IMR-90 (cell line): ENCODE data around the gene UBA1. TPM values are rescaled to one million over a fixed set of nuclear protein-coding genes. Genes with fewer than 3 reads are reported as not detected.

Experiments used
- ATAC-seq: fragments of 200-7000 bp; cut with Tn5 transposase; 2 replicates; pipeline ENCODE4 v1.9.1; 2020; ENCODE audit warnings: low read depth, mild to moderate bottlenecking, moderate library complexity
- BruUV-seq: library from RNA; stranded (reverse); fragments of 400-500 nt; replicated peaks from 2 replicates; lab custom pipeline; 2021; lab: Mats Ljungman, UMichigan
- CTCF ChIA-PET: fragments of 300-600 bp; formaldehyde crosslinking; extraction: SDS; loops from one replicate; lab custom pipeline; 2021; ENCODE audit warnings: antibody characterized with exemption; lab: Yijun Ruan, JAX
- POLR2A ChIA-PET: fragments of 300-600 bp; sonication (Branson Sonifier 250); formaldehyde crosslinking; loops from one replicate; lab custom pipeline; 2022; ENCODE audit warnings: antibody characterized with exemption; ENCODE audit not compliant: unreplicated experiment; lab: Charles Lee
- DNase-seq: peaks from one replicate; pipeline ENCODE4 v3.0.0; 2013
- H2AFZ ChIP-seq: replicated peaks from 2 replicates; pipeline ENCODE3; 2013; ENCODE audit warnings: low read length, mild to moderate bottlenecking; ENCODE audit not compliant: poor library complexity
- H2AK5ac ChIP-seq: 2 replicates; pipeline ENCODE4 v1.6.1; 2013; ENCODE audit warnings: low read depth, low read length, inconsistent platforms
- H2AK9ac ChIP-seq: replicated peaks from 2 replicates; pipeline ENCODE3; 2013; ENCODE audit warnings: mild to moderate bottlenecking, low read depth, low read length, moderate library complexity; ENCODE audit not compliant: poor library complexity
- H2BK120ac ChIP-seq: 2 replicates; pipeline ENCODE4 v1.6.1; 2013; ENCODE audit warnings: low read depth, low read length, inconsistent platforms
- H2BK15ac ChIP-seq: 3 replicates; pipeline ENCODE4 v1.6.1; 2013; ENCODE audit warnings: low read depth, low read length, inconsistent platforms
- H2BK20ac ChIP-seq: 2 replicates; pipeline ENCODE4 v1.6.1; 2013; ENCODE audit warnings: low read depth, mild to moderate bottlenecking, inconsistent platforms, low read length, moderate library complexity
- H2BK5ac ChIP-seq: 2 replicates; pipeline ENCODE4 v1.6.1; 2013; ENCODE audit warnings: mild to moderate bottlenecking, low read depth, low read length, inconsistent platforms; ENCODE audit not compliant: poor library complexity, severe bottlenecking
- H3K14ac ChIP-seq: replicated peaks from 2 replicates; pipeline ENCODE4 v1.6.1; 2013; ENCODE audit warnings: low read depth, low read length, inconsistent platforms
- H3K18ac ChIP-seq: 2 replicates; pipeline ENCODE4 v1.6.1; 2013; ENCODE audit warnings: low read depth, low read length, control low read depth
- H3K23ac ChIP-seq: 2 replicates; pipeline ENCODE4 v1.6.1; 2013; ENCODE audit warnings: low read depth, low read length, inconsistent platforms
- H3K27ac ChIP-seq: 2 replicates; pipeline ENCODE4 v1.5.1; 2013; ENCODE audit warnings: mild to moderate bottlenecking, control low read depth, low read length; ENCODE audit not compliant: insufficient read depth
- H3K27me3 ChIP-seq: 2 replicates; pipeline ENCODE4 v1.6.1; 2013; ENCODE audit warnings: low read length; ENCODE audit not compliant: control insufficient read depth, insufficient read depth
- H3K36me3 ChIP-seq: 2 replicates; pipeline ENCODE4 v1.6.1; 2013; ENCODE audit warnings: low read length, mixed read lengths; ENCODE audit not compliant: control insufficient read depth, insufficient read depth
- H3K4ac ChIP-seq: 2 replicates; pipeline ENCODE4 v1.6.1; 2013; ENCODE audit warnings: low read depth, low read length, inconsistent platforms
- H3K4me1 ChIP-seq: 2 replicates; pipeline ENCODE4 v1.6.1; 2013; ENCODE audit warnings: low read length, mixed read lengths; ENCODE audit not compliant: control insufficient read depth, insufficient read depth
- H3K4me2 ChIP-seq: 2 replicates; pipeline ENCODE4 v1.6.1; 2013; ENCODE audit warnings: low read depth, mild to moderate bottlenecking, control low read depth, low read length, moderate library complexity
- H3K4me3 ChIP-seq: 2 replicates; pipeline ENCODE4 v1.5.1; 2013; ENCODE audit warnings: low read depth, mild to moderate bottlenecking, control low read depth, low read length, moderate library complexity; ENCODE audit not compliant: insufficient read depth
- H3K56ac ChIP-seq: 2 replicates; pipeline ENCODE4 v1.6.1; 2013; ENCODE audit warnings: low read length, inconsistent platforms; ENCODE audit not compliant: insufficient read depth; ENCODE audit errors: extremely low read depth
- H3K79me1 ChIP-seq, 2 experiments: 2 replicates each; pipeline ENCODE4 v1.6.1; 2013; ENCODE audit warnings: low read length in 2 of 2, inconsistent platforms in 1 of 2, low read depth in 1 of 2
- H3K9ac ChIP-seq: 2 replicates; pipeline ENCODE4 v1.6.1; 2013; ENCODE audit warnings: low read depth, low read length, control low read depth
- H3K9me1 ChIP-seq: 2 replicates; pipeline ENCODE4 v1.6.1; 2013; ENCODE audit warnings: low read length, inconsistent platforms; ENCODE audit not compliant: insufficient read depth
- H3K9me3 ChIP-seq: 2 replicates; pipeline ENCODE4 v1.6.1; 2013; ENCODE audit warnings: low read length; ENCODE audit not compliant: control insufficient read depth, insufficient read depth
- H4K20me1 ChIP-seq: 2 replicates; pipeline ENCODE4 v1.6.1; 2013; ENCODE audit warnings: low read length, inconsistent platforms; ENCODE audit not compliant: insufficient read depth
- H4K5ac ChIP-seq: 2 replicates; pipeline ENCODE4 v1.6.1; 2013; ENCODE audit warnings: mild to moderate bottlenecking, low read depth, low read length, control low read depth
- H4K8ac ChIP-seq, 2 experiments: 2 replicates each; pipeline ENCODE4 v1.6.1; 2013; ENCODE audit warnings: low read depth in 2 of 2, low read length in 2 of 2, control low read depth in 1 of 2, inconsistent platforms in 1 of 2
- H4K91ac ChIP-seq: 2 replicates; pipeline ENCODE4 v1.6.1; 2013; ENCODE audit warnings: low read depth, low read length, inconsistent platforms; ENCODE audit not compliant: insufficient read depth
- BHLHE40 ChIP-seq: fragments of 150-350 bp; IDR thresholded peaks from 2 replicates; pipeline ENCODE4 v1.6.1; 2016; ENCODE audit warnings: mild to moderate bottlenecking, low read depth, low read length
- CEBPB ChIP-seq: IDR thresholded peaks from 2 replicates; pipeline ENCODE4 v1.6.1; 2012; ENCODE audit warnings: low read depth, low read length, improper control_type of control experiment
- CHD1 ChIP-seq: IDR thresholded peaks from 2 replicates; pipeline ENCODE4 v1.6.1; 2012; ENCODE audit warnings: low read depth, low read length, improper control_type of control experiment
- FOS ChIP-seq: fragments of 150-350 bp; IDR thresholded peaks from 2 replicates; pipeline ENCODE4 v1.6.1; 2016; ENCODE audit warnings: low read depth, low read length
- MAFK ChIP-seq: IDR thresholded peaks from 2 replicates; pipeline ENCODE4 v1.6.1; 2012; ENCODE audit warnings: low read depth, low read length, improper control_type of control experiment
- MAZ ChIP-seq: IDR thresholded peaks from 2 replicates; pipeline ENCODE4 v1.6.1; 2012; ENCODE audit warnings: low read depth, mild to moderate bottlenecking, low read length, improper control_type of control experiment, moderate library complexity, borderline replicate concordance
- MXI1 ChIP-seq: IDR thresholded peaks from 2 replicates; pipeline ENCODE4 v1.6.1; 2012; ENCODE audit warnings: low read depth, mild to moderate bottlenecking, low read length, moderate library complexity, borderline replicate concordance
- NFE2L2 ChIP-seq: fragments of 150-350 bp; IDR thresholded peaks from 2 replicates; pipeline ENCODE4 v1.6.1; 2016; ENCODE audit warnings: low read depth, mild to moderate bottlenecking, low read length
- RAD21 ChIP-seq: IDR thresholded peaks from 2 replicates; pipeline ENCODE4 v1.6.1; 2012; ENCODE audit warnings: low read length, improper control_type of control experiment
- RCOR1 ChIP-seq: IDR thresholded peaks from 2 replicates; pipeline ENCODE4 v1.6.1; 2012; ENCODE audit warnings: mild to moderate bottlenecking, low read length, improper control_type of control experiment; ENCODE audit not compliant: insufficient replicate concordance
- RFX5 ChIP-seq: IDR thresholded peaks from 2 replicates; pipeline ENCODE4 v1.8.0; 2012; ENCODE audit warnings: low read depth, mild to moderate bottlenecking, low read length, moderate library complexity
- SMC3 ChIP-seq: fragments of 150-350 bp; IDR thresholded peaks from 2 replicates; pipeline ENCODE4 v1.6.1; 2016; ENCODE audit warnings: low read depth, mild to moderate bottlenecking, antibody characterized with exemption, low read length, moderate library complexity
- WGBS, 2 experiments: methylation state at CpG; one replicate each; pipeline versions ENCODE4 v1.1.5 to v1.1.7; 2013; ENCODE audit warnings: missing lambda C conversion rate in 2 of 2; ENCODE audit not compliant: insufficient read length in 1 of 2; ENCODE audit errors: extremely low coverage in 2 of 2; 5-methylcytosine and 5-hydroxymethylcytosine counted together
- dilution Hi-C: fragments of 300-500 bp; cut with HindIII; formaldehyde crosslinking; loops from one replicate; pipeline ENCODE4 v1.14.3; 2018; ENCODE audit warnings: low sequenced_read_pairs; ENCODE audit not compliant: unreplicated experiment
- in situ Hi-C: fragments of 300-500 bp; cut with MboI; formaldehyde crosslinking; loops from 3 replicates; pipeline ENCODE4 v1.14.3; 2019; ENCODE audit warnings: low sequenced_read_pairs, inconsistent platforms, mixed read lengths
- intact Hi-C: fragments of 100-400 bp; cut with micrococcal nuclease; formaldehyde crosslinking; loops from 2 replicates; pipeline ENCODE4 v1.10.0; 2022
- polyA plus RNA-seq, 3 experiments: library from polyadenylated mRNA; depleted of rRNA; stranded (reverse); fragments of >200 nt; gene quantifications; 2 replicates each; pipeline ENCODE4 v1.2.3, GENCODE V29; 2012; ENCODE audit warnings: low replicate concordance in 1 of 3
- total RNA-seq: library from RNA; depleted of rRNA; stranded (reverse); fragments of >200 nt; gene quantifications from 2 replicates; pipeline ENCODE4 v1.2.3, GENCODE V29; 2012
- TF ChIP-seq, protein P1 (sequence below): conservative IDR thresholded peaks from 2 replicates; pipeline ENCODE4 v1.5.1; 2012; ENCODE audit warnings: mild to moderate bottlenecking, low read depth, low read length, improper control_type of control experiment
- TF ChIP-seq, protein P2 (sequence below): fragments of 150-350 bp; IDR thresholded peaks from 2 replicates; pipeline ENCODE4 v1.6.1; 2017; ENCODE audit warnings: mild to moderate bottlenecking, antibody characterized with exemption, low read length, low read depth
- TF ChIP-seq, protein P3 (sequence below): fragments of 150-350 bp; IDR thresholded peaks from 2 replicates; pipeline ENCODE4 v1.6.1; 2016; ENCODE audit warnings: low read depth, mild to moderate bottlenecking, low read length, moderate library complexity, borderline replicate concordance

Gene UBA1
- total and polyA plus RNA-seq, 2 of the 4 experiments (the other 2 are of a cell fraction): 299 to 343 TPM

DNA sequence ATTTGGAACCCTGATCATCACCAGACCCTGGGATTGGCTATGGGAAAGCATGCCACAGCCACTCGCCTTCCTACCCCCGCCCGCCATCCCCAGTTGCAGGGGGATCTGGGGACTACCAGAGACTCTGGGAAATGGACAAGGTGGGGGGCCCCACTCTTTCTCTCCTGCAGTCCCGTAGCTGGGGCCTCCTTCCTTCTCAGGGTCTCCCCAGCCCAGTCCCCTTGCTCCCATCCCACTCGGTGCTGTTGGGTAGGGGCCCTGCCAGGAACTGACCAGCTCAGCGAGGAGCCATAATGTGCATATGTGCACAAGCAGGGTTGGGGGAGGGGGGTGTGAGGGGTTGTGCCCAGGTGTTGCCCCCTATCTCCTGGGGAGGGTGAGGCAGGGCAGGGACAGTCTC, 35.8 kb downstream of the UBA1 start:
- H3K4me2 ChIP-seq: no peak overlapping the region
- no peak overlapping the region for H2AK5ac ChIP-seq
- H4K91ac ChIP-seq: no peak overlapping the region
- H2AK9ac ChIP-seq: no peak overlapping the region
- peaks cover 5% of the 10 kb centered on the region in 2 experiments; a peak in 1 of 4 replicates for H3K79me1 ChIP-seq
- no peak overlapping the region for H2BK5ac ChIP-seq
- no peak overlapping the region for H3K56ac ChIP-seq
- no CpG with 5 or more reads among the region's 6 CpGs for whole genome bisulfite sequencing, 2 experiments
- ChIA-PET POLR2A (no interaction called here), CTCF (no interaction called here)
- in situ Hi-C loops (no loop called here), dilution Hi-C loops (no loop called here), intact Hi-C loops (no loop called here)
- no peaks in the 10 kb centered on the region for H3K9me3 ChIP-seq
- no TSS peak for BruUV-seq
- no peak overlapping the region for H2BK120ac ChIP-seq
- H3K23ac ChIP-seq: no peak overlapping the region
- H2AFZ ChIP-seq: no peak overlapping the region
- ATAC-seq: no peak
- peaks cover 10% of the 10 kb centered on the region; the same call in 1 of the 2 replicates for H3K27me3 ChIP-seq
- 0 out of 2 replicates have a peak, but pooled peaks cover 1% of the 10 kb centered on the region for H3K4me1 ChIP-seq
- DNase-seq: no peak
- no peak overlapping the region for H3K4ac ChIP-seq
- H3K4me3 ChIP-seq: no peak overlapping the region
- no peak overlapping the region for H2BK20ac ChIP-seq
- no peak overlapping the region for H3K14ac ChIP-seq
- no peaks in the 10 kb centered on the region; the same call in 1 of the 2 replicates for H3K9me1 ChIP-seq
- H2BK15ac ChIP-seq: no peak overlapping the region
- no peak overlapping the region for H3K18ac ChIP-seq
- no peak overlapping the region for H4K8ac ChIP-seq
- no peak overlapping the region for H3K27ac ChIP-seq
- peaks cover 39% of the 10 kb centered on the region for H3K36me3 ChIP-seq
- no peak overlapping the region for H4K5ac ChIP-seq
- no peak overlapping the region for H3K9ac ChIP-seq
- 0 out of 2 replicates have a peak, but pooled peaks cover 4% of the 10 kb centered on the region for H4K20me1 ChIP-seq
- TF ChIP-seq FOS (no peak), RCOR1 (no peak), CHD1 (no peak), BHLHE40 (no peak), MAFK (no peak), MAZ (no peak), NFE2L2 (no peak), CEBPB (no peak), RAD21 (no peak), MXI1 (no peak), RFX5 (no peak), SMC3 (no peak)
- TF ChIP-seq, protein P1, sequence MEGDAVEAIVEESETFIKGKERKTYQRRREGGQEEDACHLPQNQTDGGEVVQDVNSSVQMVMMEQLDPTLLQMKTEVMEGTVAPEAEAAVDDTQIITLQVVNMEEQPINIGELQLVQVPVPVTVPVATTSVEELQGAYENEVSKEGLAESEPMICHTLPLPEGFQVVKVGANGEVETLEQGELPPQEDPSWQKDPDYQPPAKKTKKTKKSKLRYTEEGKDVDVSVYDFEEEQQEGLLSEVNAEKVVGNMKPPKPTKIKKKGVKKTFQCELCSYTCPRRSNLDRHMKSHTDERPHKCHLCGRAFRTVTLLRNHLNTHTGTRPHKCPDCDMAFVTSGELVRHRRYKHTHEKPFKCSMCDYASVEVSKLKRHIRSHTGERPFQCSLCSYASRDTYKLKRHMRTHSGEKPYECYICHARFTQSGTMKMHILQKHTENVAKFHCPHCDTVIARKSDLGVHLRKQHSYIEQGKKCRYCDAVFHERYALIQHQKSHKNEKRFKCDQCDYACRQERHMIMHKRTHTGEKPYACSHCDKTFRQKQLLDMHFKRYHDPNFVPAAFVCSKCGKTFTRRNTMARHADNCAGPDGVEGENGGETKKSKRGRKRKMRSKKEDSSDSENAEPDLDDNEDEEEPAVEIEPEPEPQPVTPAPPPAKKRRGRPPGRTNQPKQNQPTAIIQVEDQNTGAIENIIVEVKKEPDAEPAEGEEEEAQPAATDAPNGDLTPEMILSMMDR: no peak
- TF ChIP-seq, protein P2, sequence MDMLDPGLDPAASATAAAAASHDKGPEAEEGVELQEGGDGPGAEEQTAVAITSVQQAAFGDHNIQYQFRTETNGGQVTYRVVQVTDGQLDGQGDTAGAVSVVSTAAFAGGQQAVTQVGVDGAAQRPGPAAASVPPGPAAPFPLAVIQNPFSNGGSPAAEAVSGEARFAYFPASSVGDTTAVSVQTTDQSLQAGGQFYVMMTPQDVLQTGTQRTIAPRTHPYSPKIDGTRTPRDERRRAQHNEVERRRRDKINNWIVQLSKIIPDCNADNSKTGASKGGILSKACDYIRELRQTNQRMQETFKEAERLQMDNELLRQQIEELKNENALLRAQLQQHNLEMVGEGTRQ: no peak
- TF ChIP-seq, protein P3, sequence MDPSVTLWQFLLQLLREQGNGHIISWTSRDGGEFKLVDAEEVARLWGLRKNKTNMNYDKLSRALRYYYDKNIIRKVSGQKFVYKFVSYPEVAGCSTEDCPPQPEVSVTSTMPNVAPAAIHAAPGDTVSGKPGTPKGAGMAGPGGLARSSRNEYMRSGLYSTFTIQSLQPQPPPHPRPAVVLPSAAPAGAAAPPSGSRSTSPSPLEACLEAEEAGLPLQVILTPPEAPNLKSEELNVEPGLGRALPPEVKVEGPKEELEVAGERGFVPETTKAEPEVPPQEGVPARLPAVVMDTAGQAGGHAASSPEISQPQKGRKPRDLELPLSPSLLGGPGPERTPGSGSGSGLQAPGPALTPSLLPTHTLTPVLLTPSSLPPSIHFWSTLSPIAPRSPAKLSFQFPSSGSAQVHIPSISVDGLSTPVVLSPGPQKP: no peak
